GM18507 (cell line): ENCODE data around the gene MYOZ2.

Experiments used
- DNase-seq: peaks from one replicate; pipeline ENCODE4 v3.0.0; 2011; ENCODE audit warnings: low read depth; ENCODE audit not compliant: insufficient read length; ENCODE audit errors: extremely low spot score
- FAIRE-seq: peaks from 2 replicates; lab custom pipeline; 2011; peaks lifted over from hg19 to GRCh38; lab: Jason Lieb, UNC

The MYOZ2 gene

GRCh38 chr4:119229908-119230687 is 94.5 kb downstream of the MYOZ2 start:
- DNase-seq: no peak
- no peak for FAIRE-seq

GRCh38 chr4:119231491-119231890 is 95.9 kb downstream of the MYOZ2 start:
- FAIRE-seq (no peak), DNase-seq (no peak)

GRCh38 chr4:119232286-119232685 is 96.7 kb downstream of the MYOZ2 start:
- FAIRE-seq (no peak), DNase-seq (no peak)

- DNase-seq (no peak), FAIRE-seq (no peak)
These were observed 97.6 kb downstream of the MYOZ2 start for GRCh38 chr4:119233191-119233590.

GRCh38 chr4:119233750-119234149 is 98.1 kb downstream of the MYOZ2 start:
- no peak for DNase-seq
- FAIRE-seq: no peak

GRCh38 chr4:119237201-119237600 is 101.6 kb downstream of the MYOZ2 start:
- no peak for FAIRE-seq
- no peak for DNase-seq
